MM.1S (cell line): Measurements from ENCODE around the gene C16orf54.
"Not testable (repeated sequence)": the region's sequence is repeated elsewhere in the genome, so short reads cannot be mapped to it uniquely, and the experiment has no call there.

Experiments used
- DNase-seq: peaks from one replicate; pipeline ENCODE4 v3.0.0-alpha.2; 2015
- H2AFZ ChIP-seq: fragments of 300-600 bp; sonication (generic); 2 replicates; pipeline ENCODE4 v1.6.0; 2016; ENCODE audit warnings: antibody characterized with exemption, low read length
- H3F3A ChIP-seq: fragments of 300-600 bp; sonication (generic); 2 replicates; pipeline ENCODE4 v1.6.1; 2016; ENCODE audit warnings: mild to moderate bottlenecking, antibody characterized with exemption, low read length, moderate library complexity, mixed read lengths; ENCODE audit not compliant: insufficient read depth
- H3K27ac ChIP-seq: fragments of 300-600 bp; sonication (generic); 2 replicates; pipeline ENCODE4 v1.5.1; 2016; ENCODE audit warnings: mild to moderate bottlenecking, low read length
- H3K27me3 ChIP-seq: fragments of 300-600 bp; sonication (generic); replicated peaks from 2 replicates; pipeline ENCODE4 v1.6.0; 2016; ENCODE audit warnings: low read length; ENCODE audit not compliant: insufficient read depth
- H3K36me3 ChIP-seq: fragments of 300-600 bp; sonication (generic); replicated peaks from 2 replicates; pipeline ENCODE4 v1.6.1; 2016; ENCODE audit warnings: mild to moderate bottlenecking, low read length, mixed read lengths; ENCODE audit not compliant: insufficient read depth
- H3K4me1 ChIP-seq: fragments of 300-600 bp; sonication (generic); 2 replicates; pipeline ENCODE4 v1.6.1; 2016; ENCODE audit warnings: low read length, mixed read lengths
- H3K4me2 ChIP-seq: fragments of 300-600 bp; sonication (generic); 2 replicates; pipeline ENCODE4 v1.6.0; 2016; ENCODE audit warnings: low read depth, low read length
- H3K4me3 ChIP-seq: fragments of 300-600 bp; sonication (generic); 2 replicates; pipeline ENCODE4 v1.5.1; 2016; ENCODE audit warnings: low read length, mixed read lengths
- H3K79me2 ChIP-seq: fragments of 300-600 bp; sonication (generic); 2 replicates; pipeline ENCODE4 v1.6.1; 2016; ENCODE audit warnings: mixed run types, low read length, mixed read lengths
- H3K9ac ChIP-seq: fragments of 300-600 bp; sonication (generic); 2 replicates; pipeline ENCODE4 v1.6.1; 2016; ENCODE audit warnings: low read length, mixed read lengths
- H3K9me2 ChIP-seq: fragments of 300-600 bp; sonication (generic); replicated peaks from 2 replicates; pipeline ENCODE4 v1.6.1; 2016; ENCODE audit warnings: mild to moderate bottlenecking, low read length, mixed read lengths; ENCODE audit not compliant: insufficient read depth
- H3K9me3 ChIP-seq: fragments of 300-600 bp; sonication (generic); replicated peaks from 2 replicates; pipeline ENCODE4 v1.6.1; 2016; ENCODE audit warnings: mild to moderate bottlenecking, low read length, mixed read lengths; ENCODE audit not compliant: insufficient read depth
- H4K20me1 ChIP-seq: fragments of 300-600 bp; sonication (generic); 2 replicates; pipeline ENCODE4 v1.6.1; 2016; ENCODE audit warnings: mild to moderate bottlenecking, low read length, moderate library complexity, mixed read lengths; ENCODE audit not compliant: insufficient read depth
- EZH2 ChIP-seq: fragments of 300-600 bp; sonication (generic); optimal IDR thresholded peaks from 2 replicates; pipeline ENCODE3; 2017; ENCODE audit warnings: low read depth, mild to moderate bottlenecking, antibody characterized with exemption, low read length, mixed read lengths
- EZH2phosphoT487 ChIP-seq: fragments of 300-600 bp; sonication (generic); IDR thresholded peaks from 2 replicates; pipeline ENCODE4 v1.6.1; 2018; ENCODE audit warnings: antibody characterized with exemption, low read length
- TF ChIP-seq, protein P1 (sequence below): fragments of 300-600 bp; sonication (generic); IDR thresholded peaks from 2 replicates; pipeline ENCODE4 v1.5.1; 2016; ENCODE audit warnings: antibody characterized with exemption, low read length, mixed read lengths

The C16orf54 gene

DNA sequence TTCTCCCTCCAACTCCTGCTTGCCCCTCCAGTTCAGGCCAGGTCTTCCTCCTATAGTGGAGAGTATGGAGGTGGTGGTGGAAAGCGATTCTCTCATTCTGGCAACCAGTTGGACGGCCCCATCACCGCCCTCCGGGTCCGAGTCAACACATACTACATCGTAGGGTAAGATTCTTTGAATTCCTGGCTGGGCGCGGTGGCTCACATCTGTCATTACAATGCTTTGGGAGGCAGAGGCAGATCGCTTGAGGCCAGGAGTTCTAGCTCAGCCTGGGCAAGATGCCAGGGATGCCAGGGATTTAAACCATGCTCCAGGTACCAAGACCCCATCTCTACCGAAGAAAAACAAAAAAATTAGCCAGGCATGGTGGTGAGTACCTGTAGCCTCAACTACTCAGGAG, 33.7 kb upstream of the C16orf54 start:
- H3K79me2 ChIP-seq = no peaks in the 10 kb centered on the region
- H3K4me3 ChIP-seq = no peak overlapping the region
- no peak overlapping the region for H3K27ac ChIP-seq
- TF ChIP-seq EZH2 = no peak
- H3K4me1 ChIP-seq = no peaks in the 10 kb centered on the region
- H3K27me3 ChIP-seq = no peaks in the 10 kb centered on the region
- H3K4me2 ChIP-seq = no peak overlapping the region
- H4K20me1 ChIP-seq = no peaks in the 10 kb centered on the region
- no peak overlapping the region for H2AFZ ChIP-seq
- H3K9ac ChIP-seq = no peak overlapping the region
- no peaks in the 10 kb centered on the region for H3F3A ChIP-seq
- H3K36me3 ChIP-seq = no peaks in the 10 kb centered on the region
- DNase-seq = no peak
- no peaks in the 10 kb centered on the region for H3K9me3 ChIP-seq
- no peaks in the 10 kb centered on the region for H3K9me2 ChIP-seq

DNA sequence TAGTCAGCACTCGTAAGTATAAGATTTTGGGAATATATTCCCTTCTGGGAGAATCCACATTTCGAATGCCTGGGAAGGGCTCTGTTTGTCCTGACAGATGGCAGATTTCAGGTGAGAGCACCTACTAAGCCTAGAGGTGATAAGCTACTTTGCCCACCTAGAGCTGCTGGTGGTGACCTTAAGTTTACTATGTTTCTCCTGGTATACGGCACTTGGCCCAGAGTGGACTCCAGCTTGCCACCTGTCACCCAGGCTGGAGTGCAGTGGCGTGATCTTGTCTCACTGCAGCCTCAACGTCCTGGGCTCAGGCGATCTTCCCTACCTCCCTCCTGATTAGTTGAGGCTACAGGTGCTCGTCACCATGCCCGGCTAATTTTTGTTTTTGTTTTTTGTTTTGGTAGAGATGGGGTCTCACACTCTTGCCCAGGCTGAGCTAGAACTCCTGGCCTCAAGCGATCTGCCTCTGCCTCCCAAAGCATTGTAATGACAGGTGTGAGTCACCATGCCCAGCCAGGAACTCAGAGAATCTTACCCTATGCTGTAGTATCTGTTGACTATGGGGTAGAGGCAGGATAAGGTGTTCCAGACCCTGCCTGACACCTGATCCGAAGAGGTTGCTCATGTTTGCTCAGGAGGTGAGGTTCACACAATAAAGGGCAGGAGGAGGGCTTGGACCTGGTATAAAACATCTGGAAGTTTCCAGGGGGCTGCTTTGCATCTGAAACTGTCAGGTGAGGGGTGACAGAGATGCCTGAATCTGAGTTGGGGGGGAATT, 32.0 kb upstream of the C16orf54 start, which contains the start of gene ZG16:
Gene ZG16 (plus strand): TSS at position 681 of the 775 bp plus-strand sequence. CDS start 1,011 bp downstream, outside the sequence.
- H3K36me3 ChIP-seq = no peaks in the 10 kb centered on the region
- H3F3A ChIP-seq = no peaks in the 10 kb centered on the region
- no peak within 1 kb of the TSS for H3K9ac ChIP-seq
- no peaks in the 10 kb centered on the region for H3K79me2 ChIP-seq
- no peak within 1 kb of the TSS for H3K4me3 ChIP-seq
- H3K9me2 ChIP-seq = no peaks in the 10 kb centered on the region
- H2AFZ ChIP-seq = no peak within 1 kb of the TSS
- no peak within 1 kb of the TSS for H3K27ac ChIP-seq
- H3K4me2 ChIP-seq = no peak within 1 kb of the TSS
- no peaks in the 10 kb centered on the region for H4K20me1 ChIP-seq
- H3K9me3 ChIP-seq = no peaks in the 10 kb centered on the region
- no peaks in the 10 kb centered on the region for H3K27me3 ChIP-seq
- DNase-seq = no peak
- H3K4me1 ChIP-seq = no peaks in the 10 kb centered on the region
- TF ChIP-seq EZH2phosphoT487 (no peak), EZH2 (no peak)
- TF ChIP-seq, protein P1, sequence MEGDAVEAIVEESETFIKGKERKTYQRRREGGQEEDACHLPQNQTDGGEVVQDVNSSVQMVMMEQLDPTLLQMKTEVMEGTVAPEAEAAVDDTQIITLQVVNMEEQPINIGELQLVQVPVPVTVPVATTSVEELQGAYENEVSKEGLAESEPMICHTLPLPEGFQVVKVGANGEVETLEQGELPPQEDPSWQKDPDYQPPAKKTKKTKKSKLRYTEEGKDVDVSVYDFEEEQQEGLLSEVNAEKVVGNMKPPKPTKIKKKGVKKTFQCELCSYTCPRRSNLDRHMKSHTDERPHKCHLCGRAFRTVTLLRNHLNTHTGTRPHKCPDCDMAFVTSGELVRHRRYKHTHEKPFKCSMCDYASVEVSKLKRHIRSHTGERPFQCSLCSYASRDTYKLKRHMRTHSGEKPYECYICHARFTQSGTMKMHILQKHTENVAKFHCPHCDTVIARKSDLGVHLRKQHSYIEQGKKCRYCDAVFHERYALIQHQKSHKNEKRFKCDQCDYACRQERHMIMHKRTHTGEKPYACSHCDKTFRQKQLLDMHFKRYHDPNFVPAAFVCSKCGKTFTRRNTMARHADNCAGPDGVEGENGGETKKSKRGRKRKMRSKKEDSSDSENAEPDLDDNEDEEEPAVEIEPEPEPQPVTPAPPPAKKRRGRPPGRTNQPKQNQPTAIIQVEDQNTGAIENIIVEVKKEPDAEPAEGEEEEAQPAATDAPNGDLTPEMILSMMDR = no peak

DNA sequence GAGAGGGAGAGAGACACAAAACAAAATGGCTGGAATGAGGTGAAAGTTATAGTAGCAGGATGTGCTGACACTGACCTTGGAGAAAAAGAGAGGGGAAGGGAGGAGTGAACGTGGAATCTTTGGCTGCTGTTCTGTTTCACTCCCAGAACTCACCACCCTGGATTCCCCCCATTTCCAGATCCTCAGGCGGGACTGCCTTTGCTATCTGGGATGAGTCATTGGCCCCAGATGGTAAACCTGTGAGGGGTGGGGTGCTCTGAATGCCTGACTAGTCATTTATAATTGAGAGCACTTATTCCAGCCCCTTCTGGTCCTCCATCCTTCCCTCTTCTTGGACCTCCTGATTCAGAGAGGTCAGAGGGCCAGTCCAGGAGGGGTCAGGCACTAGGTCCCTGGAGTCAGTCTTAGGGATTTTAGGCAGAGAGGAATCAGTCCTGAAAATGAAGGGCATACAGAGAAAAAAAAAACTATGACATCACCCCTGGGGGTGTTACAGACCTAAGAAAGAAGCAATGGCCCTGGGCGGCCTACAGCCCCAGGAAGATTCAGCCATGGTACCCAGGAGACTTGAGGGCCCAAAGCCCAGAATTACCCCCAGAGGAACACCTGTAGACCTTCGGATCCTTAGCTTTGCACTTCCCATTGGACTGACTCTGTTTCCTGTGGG, 30.1 kb upstream of the C16orf54 start:
- no peaks in the 10 kb centered on the region for H3K9me3 ChIP-seq
- no peak overlapping the region for H3K9ac ChIP-seq
- H4K20me1 ChIP-seq = no peaks in the 10 kb centered on the region
- no peaks in the 10 kb centered on the region for H3K9me2 ChIP-seq
- no peak overlapping the region for H3K4me3 ChIP-seq
- H3K4me1 ChIP-seq = no peaks in the 10 kb centered on the region
- no peaks in the 10 kb centered on the region for H3K79me2 ChIP-seq
- no peak overlapping the region for H3K27ac ChIP-seq
- no peaks in the 10 kb centered on the region for H3K27me3 ChIP-seq
- H3K36me3 ChIP-seq = no peaks in the 10 kb centered on the region
- TF ChIP-seq, protein P1 = no peak
- TF ChIP-seq EZH2 = no peak
- TF ChIP-seq EZH2phosphoT487 = no peak
- no peak for DNase-seq
- no peaks in the 10 kb centered on the region for H3F3A ChIP-seq
- no peak overlapping the region for H3K4me2 ChIP-seq
- no peak overlapping the region for H2AFZ ChIP-seq

DNA sequence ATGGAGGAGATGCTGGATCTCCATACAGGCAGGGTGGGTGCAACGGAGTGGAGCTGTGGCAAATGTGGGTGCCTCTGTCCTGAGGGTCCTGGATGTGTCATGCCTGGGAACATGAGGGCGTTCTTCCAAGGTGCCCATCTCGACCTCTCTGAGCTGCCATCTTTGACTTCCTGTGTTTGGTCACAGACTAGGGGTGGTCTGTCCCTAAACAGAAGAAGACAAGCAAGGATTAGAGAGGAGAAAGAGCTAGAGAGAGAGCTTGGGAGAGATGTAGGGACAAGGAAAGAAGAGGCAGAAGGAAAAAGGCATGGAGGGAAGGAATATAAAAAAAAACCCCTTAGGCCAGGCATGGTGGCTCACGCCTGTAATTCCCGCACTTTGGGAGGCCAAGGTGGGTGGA, 28.9 kb upstream of the C16orf54 start:
- no peaks in the 10 kb centered on the region for H3K9me2 ChIP-seq
- H3K27ac ChIP-seq = no peak overlapping the region
- TF ChIP-seq, protein P1 = no peak
- TF ChIP-seq EZH2 = no peak
- no peak for TF ChIP-seq EZH2phosphoT487
- H2AFZ ChIP-seq = no peak overlapping the region
- H3K4me1 ChIP-seq = no peaks in the 10 kb centered on the region
- no peaks in the 10 kb centered on the region for H3K36me3 ChIP-seq
- H3K79me2 ChIP-seq = no peaks in the 10 kb centered on the region
- no peak for DNase-seq
- no peak overlapping the region for H3K4me3 ChIP-seq
- H3K9me3 ChIP-seq = no peaks in the 10 kb centered on the region
- H3K9ac ChIP-seq = no peak overlapping the region
- H3F3A ChIP-seq = no peaks in the 10 kb centered on the region
- no peaks in the 10 kb centered on the region for H3K27me3 ChIP-seq
- no peaks in the 10 kb centered on the region for H4K20me1 ChIP-seq
- H3K4me2 ChIP-seq = no peak overlapping the region

DNA sequence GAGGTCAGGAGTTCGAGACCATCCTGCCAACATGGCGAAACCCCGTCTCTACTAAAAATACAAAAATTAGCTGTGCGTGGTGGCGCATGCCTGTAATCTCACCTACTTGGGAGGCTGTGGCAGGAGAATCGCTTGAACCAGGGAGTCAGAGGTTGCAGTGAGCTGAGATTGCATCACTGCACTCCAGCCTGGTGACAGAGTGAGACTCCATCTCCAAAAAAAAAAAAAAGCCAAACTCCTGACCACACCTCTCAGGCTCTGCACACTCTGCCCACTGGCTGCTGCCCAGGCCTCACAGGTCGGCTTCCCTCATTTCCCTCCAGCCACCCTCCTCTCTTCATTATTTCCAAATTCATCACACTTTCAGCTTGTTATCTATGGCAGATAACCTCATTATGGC, 26.5 kb upstream of the C16orf54 start:
- not testable (repeated sequence) for H4K20me1 ChIP-seq, H3K27me3 ChIP-seq, DNase-seq, H3K27ac ChIP-seq, H3F3A ChIP-seq, H3K9me3 ChIP-seq, H3K4me1 ChIP-seq, H3K9me2 ChIP-seq, H3K36me3 ChIP-seq, H3K79me2 ChIP-seq, H2AFZ ChIP-seq, H3K9ac ChIP-seq, H3K4me2 ChIP-seq, H3K4me3 ChIP-seq
